GM12801 (cell line): ENCODE results near the gene IL2RG.

Experiments
- CTCF ChIP-seq: IDR thresholded peaks from one replicate; pipeline ENCODE4 v1.5.1; 2011; ENCODE audit warnings: control low read depth; ENCODE audit not compliant: insufficient read length; ENCODE audit errors: extremely low read depth

The IL2RG gene

GRCh38 chrX:71107245-71107644, 4.1 kb downstream of the IL2RG start:
- TF ChIP-seq CTCF, result no peak

DNA sequence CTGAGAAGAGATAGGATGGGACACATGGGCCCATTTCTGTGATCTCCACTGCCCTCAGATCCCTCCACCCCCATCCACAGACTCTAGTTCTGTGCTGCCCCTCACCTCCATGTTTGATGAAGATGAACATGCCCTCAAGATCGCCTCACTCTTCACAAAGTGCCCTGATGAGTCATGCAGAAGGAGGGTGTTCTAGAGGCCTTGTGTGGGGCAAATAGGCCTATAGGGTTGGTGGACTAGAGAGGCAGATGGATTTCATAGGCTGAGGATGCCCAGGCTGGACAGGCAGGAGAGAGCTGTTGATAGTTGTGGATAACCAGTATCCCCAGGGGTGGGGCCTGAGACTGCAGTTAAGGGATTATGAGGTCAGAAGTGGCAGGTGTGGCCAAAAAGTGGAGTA, 5.0 kb downstream of the IL2RG start, which contains the start of gene CXorf65:
Gene CXorf65 (minus strand): TSS at position 314 of the 400 bp plus-strand sequence. CDS start 184 bp downstream, at position 130.
- no peak for TF ChIP-seq CTCF

- no peak for TF ChIP-seq CTCF
Measured at GRCh38 chrX:71105628-71106027, 5.7 kb downstream of the IL2RG start.

DNA sequence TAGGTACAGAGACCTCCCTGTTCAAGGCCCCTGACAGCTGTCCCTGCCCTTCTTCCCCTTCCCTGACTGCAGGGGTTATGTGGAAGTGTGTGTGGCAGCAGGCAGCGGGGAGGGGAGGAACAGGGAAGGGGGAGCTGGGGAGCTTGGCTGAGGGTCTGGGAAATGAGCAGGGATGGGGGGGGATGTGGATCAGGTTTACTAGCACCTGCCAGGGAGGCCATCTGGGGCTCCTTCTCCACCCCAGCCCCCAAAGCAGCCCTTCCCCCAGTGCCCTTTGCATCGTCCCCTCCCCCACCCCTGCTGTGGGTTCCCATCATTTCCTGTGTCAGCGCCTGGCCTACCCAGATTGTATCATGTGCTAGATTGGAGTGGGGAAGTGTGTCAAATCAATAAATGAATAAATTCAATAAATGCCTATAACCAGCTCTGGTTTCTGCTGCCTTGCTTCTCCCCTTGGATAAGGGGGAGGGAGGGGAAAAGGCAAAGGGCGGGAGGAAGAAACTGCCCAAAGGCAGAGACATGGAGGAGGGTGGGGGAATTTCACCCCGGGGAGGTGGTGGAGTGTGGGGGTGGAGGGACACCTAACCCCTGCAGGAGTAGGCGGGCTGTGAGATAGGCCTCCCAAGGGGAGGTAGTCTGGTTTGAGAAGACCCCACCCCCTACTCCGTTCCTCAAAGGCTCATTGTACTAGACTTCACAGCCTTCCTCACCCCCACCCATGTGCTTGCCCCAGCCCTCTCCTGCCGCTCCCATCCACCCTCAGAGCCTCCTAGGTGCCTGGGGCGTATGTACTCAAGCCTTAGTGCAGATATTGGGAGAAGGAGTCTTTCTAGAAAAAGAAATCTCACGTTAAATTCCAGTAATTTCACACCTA, 8.0 kb downstream of the IL2RG start:
- TF ChIP-seq CTCF, result no peak

GRCh38 chrX:71102292-71102691, 9.1 kb downstream of the IL2RG start:
- TF ChIP-seq CTCF, result no peak

DNA sequence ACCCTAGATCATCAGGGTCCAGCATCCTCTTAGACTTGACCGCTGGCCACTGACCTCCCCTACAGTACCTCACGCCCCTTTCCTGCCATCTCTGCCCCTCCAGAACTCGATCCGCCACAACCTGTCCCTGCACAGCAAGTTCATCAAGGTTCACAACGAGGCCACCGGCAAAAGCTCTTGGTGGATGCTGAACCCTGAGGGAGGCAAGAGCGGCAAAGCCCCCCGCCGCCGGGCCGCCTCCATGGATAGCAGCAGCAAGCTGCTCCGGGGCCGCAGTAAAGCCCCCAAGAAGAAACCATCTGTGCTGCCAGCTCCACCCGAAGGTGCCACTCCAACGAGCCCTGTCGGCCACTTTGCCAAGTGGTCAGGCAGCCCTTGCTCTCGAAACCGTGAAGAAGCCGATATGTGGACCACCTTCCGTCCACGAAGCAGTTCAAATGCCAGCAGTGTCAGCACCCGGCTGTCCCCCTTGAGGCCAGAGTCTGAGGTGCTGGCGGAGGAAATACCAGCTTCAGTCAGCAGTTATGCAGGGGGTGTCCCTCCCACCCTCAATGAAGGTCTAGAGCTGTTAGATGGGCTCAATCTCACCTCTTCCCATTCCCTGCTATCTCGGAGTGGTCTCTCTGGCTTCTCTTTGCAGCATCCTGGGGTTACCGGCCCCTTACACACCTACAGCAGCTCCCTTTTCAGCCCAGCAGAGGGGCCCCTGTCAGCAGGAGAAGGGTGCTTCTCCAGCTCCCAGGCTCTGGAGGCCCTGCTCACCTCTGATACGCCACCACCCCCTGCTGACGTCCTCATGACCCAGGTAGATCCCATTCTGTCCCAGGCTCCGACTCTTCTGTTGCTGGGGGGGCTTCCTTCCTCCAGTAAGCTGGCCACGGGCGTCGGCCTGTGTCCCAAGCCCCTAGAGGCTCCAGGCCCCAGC, 10.5 kb downstream of the IL2RG start:
- TF ChIP-seq CTCF, result no peak

GRCh38 chrX:71099736-71100135, 11.6 kb downstream of the IL2RG start:
- TF ChIP-seq CTCF, result no peak
